ENCODE data around the gene DOK7.
"Not testable (repeated sequence)": the region's sequence is repeated elsewhere in the genome, so short reads cannot be mapped to it uniquely, and the experiment has no call there.

DOK7 gene

GRCh38 chr4:3535812-3536211 lies 72.7 kb downstream of the DOK7 start:
- not testable (repeated sequence) for DNase-seq (ENCODE audit: low spot score)

DNA sequence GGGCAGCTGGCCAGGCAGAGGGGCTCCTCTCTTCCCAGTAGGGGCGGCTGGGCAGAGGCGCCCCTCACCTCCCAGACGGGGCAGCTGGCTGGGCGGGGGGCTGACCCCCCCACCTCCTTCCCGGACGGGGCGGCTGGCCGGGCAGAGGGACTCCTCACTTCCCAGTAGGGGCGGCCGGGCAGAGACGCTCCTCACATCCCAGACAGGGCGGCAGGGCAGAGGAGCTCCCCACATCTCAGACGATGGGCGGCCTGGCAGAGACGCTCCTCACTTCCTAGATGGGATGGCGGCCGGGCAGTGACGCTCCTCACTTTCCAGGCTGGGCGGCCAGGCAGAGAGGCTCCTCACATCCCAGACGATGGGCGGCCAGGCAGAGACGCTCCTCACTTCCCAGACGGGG lies 75.8 kb downstream of the DOK7 start:
- DNase-seq (ENCODE audit: low spot score): not testable (repeated sequence)

DNA sequence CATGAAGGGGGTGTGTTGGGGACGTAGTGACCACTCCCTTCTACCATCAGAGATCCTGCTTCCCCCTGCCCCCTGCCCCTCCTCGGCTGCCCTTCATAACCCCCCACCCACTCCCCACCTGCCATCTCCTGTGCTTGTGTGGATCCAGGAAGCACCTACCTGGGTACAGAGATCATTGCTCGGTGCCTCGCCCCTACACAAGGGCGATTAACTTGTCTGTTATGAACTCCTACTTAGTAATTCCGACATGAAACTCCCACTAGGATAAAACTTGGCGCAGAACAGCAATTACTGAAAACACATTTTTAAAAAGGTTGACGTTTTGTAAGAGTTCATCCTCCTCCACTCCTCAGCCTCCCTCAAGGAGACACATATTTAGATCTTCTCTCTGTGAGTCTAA lies 80.3 kb downstream of the DOK7 start:
- DNase-seq (ENCODE audit: low spot score): not testable (repeated sequence)

All from globus pallidus (tissue), 1 donor.